Measurements from ENCODE around the gene PLEKHH1.

The PLEKHH1 gene

GRCh38 chr14:67562025-67562775, 29.1 kb downstream of the PLEKHH1 start:
- no peak for DNase-seq (ENCODE audit: low read depth in 3 of 3, low spot score in 1 of 3)

DNA sequence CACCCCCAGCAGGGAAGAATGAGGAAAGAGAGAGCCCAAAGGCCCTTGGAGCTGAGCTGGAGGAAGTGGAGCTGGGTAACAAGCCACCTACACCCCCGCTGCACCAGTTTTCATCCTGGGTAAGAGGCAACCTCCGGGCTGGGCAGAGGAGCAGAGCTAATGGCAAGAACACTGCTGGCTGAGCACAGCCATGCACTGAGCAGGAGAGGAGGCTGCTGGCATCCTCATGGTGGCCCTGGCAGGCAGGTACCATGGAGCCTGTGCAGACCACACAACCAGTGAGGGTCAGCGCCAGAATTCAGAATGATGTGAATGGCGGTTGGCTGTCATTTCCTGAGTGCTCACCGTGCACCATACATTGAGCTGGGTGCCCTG, 29.7 kb downstream of the PLEKHH1 start:
- DNase-seq (ENCODE audit: low read depth in 3 of 3, low spot score in 1 of 3) = no peak

DNA sequence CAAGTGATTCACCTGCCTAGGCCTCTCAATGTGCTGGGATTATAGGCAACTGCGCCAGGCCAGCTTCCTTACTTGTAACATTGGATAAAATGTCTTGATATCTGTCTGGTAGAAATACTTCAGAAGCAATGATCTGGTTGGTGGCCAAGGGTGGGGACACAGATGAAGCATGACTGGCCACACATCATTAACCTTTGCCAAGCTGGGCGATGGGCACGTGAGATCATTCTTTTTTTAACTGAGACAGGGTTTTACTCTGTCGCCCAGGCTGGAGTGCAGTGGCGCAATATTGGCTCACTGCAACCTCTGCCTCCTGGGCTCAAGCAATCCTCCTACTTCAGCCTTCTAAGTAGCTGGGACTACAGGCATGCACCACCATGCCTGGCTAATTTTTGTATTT, 31.1 kb downstream of the PLEKHH1 start:
- no peak for DNase-seq (ENCODE audit: low read depth in 3 of 3, low spot score in 1 of 3)

- no peak for DNase-seq (ENCODE audit: low read depth in 3 of 3, low spot score in 1 of 3)
These were observed 33.8 kb downstream of the PLEKHH1 start for GRCh38 chr14:67566908-67567307.

GRCh38 chr14:67567654-67568053, 34.6 kb downstream of the PLEKHH1 start:
- no peak for DNase-seq (ENCODE audit: low read depth in 3 of 3, low spot score in 1 of 3)

DNA sequence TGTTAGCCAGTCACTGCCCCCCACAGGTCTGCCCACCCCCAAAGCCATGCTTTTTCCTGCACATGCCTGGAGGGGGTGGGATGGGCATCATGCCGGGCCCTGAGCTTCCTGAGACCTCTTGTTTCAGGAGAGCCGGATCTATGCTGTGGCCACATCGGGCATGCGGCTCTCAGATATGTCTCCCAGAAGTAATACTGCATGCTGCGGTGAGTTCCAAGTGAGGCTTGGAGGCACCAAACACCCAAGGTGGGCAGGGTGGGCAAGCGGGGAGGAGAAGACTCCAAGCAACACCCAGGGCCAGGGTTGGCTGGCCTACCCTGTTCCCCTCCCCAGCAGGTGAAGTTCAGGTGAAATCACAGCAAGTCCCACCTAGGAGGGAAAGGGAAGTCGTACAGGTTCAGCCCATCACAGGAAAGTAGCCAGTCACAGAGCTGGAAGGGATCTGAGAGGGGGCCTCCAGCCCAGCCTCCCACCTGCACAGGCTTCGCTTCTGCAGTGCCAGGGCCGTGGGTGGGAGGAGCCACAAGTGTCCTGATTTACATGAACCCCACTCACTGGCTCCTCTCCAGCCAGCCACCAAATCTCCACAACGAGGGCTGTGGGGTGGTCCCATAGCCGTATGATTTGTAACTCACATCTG, 36.0 kb downstream of the PLEKHH1 start:
- DNase-seq (ENCODE audit: low read depth in 3 of 3, low spot score in 1 of 3) = no peak

DNA sequence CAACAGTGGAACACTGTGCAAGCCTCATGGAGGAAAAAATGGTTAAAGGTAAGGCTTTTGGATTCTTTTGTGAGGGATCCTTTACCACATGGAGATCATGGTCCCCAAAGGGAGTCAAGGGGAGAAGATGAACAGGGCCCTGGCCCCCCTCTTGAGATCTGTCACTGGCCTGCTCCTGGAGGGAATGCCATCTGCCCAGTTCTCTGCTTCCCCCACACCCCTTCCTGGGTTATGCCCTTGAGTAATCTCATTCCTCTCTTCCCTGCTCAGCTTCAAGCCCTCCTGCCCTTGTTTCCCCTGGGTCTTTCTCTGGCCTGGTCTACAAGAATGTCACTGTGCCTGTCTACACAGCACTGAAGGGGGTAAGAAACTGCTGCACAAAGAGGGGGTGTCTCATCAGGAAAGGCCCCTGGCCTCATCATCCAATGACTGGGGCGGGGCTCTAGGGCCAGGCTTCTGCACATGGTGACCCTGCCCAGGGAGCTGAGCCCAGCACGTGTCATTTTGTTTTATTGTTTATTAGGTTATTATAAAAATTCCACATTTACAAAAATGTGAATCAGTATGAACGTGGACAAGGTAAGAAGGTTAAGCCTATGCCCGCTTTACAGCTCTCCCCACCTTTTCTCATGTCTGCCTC, 36.7 kb downstream of the PLEKHH1 start:
- DNase-seq (ENCODE audit: low read depth in 3 of 3, low spot score in 1 of 3) = no peak

DNA sequence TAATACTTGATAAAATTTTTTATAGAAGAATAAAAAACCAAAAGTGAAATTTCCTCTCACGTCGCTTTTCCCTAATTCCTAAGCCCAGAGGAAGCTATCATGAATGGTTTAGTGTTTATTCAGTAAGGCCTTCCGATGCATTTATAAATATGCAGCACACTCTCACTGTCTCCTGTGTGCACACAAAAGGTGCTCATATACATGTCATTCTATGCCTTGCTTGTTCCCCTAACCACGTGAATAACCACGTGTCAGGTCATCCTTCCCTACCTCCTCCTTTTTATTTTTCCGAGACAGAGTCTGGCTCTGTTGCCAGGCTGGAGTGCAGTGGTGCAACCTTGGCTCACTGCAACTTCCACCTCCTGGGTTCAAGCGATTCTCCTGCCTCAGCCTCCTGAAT, 37.4 kb downstream of the PLEKHH1 start:
- DNase-seq (ENCODE audit: low read depth in 3 of 3, low spot score in 1 of 3) = no peak

DNA sequence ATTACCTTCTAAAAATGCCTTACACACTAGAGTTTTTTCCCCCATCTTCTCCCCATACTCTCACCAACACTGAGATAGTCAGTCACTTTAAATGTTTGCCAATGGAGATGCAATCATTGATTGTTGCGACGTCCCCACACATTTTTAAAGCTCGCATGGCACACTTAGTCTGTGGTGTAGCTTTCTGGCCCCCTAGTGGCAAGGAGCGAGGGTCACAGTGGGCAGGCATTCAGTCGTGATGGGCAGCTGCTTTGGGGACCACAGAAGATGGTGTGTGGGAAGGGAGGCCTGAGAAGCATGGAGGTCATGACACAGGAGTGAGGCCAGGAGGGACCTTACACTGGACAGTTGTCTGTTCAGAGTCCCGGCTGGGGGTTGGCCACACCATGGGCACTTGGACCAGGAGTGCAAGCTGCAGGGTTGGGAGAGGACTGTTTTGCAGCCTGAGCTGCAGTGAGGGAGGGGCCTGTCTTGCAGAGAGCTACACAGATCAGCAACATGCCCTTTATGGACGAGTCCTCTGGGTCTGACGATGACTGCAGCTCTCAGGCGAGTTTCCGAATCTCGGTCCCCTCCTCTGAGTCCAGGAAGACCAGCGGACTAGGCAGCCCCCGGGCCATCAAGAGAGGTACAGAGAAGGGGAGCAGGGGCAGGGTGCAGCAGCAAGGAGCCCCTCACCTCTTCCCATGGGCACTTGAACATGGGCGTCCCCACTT, 38.3 kb downstream of the PLEKHH1 start:
- peak; percentile 21 to 57 (median 48) for DNase-seq (ENCODE audit: low read depth in 3 of 3, low spot score in 1 of 3)

DNA sequence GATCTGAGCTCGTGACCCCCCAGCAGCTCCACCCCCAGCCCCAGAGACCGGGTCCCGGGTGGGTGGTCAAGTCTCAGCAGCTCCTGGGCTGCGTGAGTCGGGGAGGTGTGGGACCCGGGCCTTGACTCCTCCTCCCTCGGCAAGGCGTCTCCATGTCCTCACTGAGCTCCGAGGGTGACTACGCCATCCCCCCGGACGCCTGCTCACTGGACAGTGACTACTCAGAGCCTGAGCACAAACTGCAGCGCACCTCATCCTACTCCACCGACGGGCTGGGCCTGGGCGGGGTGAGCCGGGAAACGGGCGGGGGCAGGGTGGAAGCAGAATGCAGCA, 38.9 kb downstream of the PLEKHH1 start:
- DNase-seq (ENCODE audit: low read depth in 3 of 3, low spot score in 1 of 3) = no peak

GRCh38 chr14:67572608-67573007, 39.5 kb downstream of the PLEKHH1 start:
- no peak for DNase-seq (ENCODE audit: low read depth in 3 of 3, low spot score in 1 of 3)

GRCh38 chr14:67573228-67574010, 40.3 kb downstream of the PLEKHH1 start:
- no peak for DNase-seq (ENCODE audit: low read depth in 3 of 3, low spot score in 1 of 3)

DNA sequence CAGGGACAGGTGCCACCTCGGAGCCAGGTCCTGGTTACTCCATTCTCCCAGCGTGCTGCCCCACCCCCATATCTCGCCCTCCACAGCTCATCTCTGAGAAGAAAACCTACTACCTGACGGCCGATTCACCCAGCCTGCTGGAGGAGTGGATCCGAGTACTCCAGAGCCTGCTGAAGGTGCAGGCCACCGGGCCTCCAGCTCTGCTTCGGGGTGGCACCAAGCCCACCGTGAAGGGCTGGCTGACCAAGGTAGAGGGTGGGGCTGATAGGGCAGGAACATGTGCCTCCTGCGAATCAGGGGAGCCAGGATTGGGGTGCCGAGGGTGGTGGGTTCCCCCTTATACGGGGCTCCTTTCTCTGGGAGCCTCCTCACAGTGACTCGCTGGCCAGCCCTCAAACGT, 41.1 kb downstream of the PLEKHH1 start:
- no peak for DNase-seq (ENCODE audit: low read depth in 3 of 3, low spot score in 1 of 3)

DNA sequence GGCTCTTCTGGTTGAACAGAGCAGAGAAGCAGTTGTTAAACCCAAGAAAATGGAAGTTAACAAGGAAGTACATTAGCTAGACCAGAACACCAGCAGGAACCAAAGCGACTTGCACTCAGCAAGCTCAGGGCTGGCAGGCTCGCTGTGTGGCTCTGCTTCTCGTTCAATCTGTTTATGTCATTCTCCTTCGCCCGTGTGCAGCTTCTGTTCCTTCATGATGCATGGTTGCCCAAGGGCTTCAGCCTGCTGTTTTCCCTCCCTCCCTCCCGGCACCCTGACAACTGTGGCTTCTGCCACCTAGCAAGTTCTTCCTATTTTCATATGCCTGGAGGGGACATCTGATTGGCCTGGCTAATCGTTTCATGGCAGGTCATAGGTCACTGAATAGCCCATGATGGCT, 41.7 kb downstream of the PLEKHH1 start:
- no peak for DNase-seq (ENCODE audit: low read depth in 3 of 3, low spot score in 1 of 3)

DNA sequence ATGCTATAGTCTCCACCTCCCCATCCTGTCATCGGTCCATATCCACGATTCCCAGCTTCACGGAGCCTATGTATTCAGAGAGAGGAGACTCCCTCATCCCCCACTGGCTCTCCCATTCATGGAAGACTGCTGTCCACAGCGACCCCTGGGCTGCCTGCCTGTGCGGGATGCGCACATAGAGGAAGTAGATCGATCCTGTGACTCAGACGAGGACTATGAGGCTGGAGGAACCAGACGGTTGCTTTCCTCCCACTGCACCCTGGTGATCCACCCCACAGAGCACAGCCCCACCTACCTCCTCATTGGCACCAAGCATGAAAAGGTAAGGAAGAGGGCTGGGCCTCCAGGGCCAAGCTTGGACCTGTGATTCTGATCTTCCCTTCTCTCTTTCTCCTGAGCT, 42.6 kb downstream of the PLEKHH1 start:
- no peak for DNase-seq (ENCODE audit: low read depth in 3 of 3, low spot score in 1 of 3)

GRCh38 chr14:67576216-67576955, 43.3 kb downstream of the PLEKHH1 start:
- no peak for DNase-seq (ENCODE audit: low read depth in 3 of 3, low spot score in 1 of 3)

- DNase-seq (ENCODE audit: low read depth in 3 of 3, low spot score in 1 of 3) = no peak
These were observed 44.2 kb downstream of the PLEKHH1 start for GRCh38 chr14:67577181-67577808.

- no peak for DNase-seq (ENCODE audit: low read depth in 3 of 3, low spot score in 1 of 3)
These were observed 45.0 kb downstream of the PLEKHH1 start for GRCh38 chr14:67577909-67578749.

DNA sequence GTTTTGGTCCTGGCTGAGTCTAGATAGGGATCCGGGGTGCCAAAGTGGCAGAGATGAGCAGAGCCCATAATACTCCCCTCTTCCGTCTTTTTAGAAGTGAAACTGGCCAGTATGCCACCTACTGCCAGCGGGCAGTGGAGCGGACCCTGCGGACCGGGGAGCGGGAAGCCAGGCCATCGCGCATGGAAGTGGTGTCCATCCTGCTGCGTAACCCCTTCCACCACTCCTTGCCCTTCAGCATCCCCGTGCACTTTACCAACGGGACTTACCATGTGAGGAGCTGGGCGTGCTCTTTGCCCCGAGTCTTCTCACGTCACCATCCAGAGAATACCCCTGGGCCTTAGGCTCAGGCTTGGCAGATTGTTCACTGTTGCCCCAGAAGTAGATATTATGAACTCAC, 46.0 kb downstream of the PLEKHH1 start:
- DNase-seq (ENCODE audit: low read depth in 3 of 3, low spot score in 1 of 3) = no peak

Data from stimulated activated CD4-positive, alpha-beta T cell treated with anti-CD3 and anti-CD28 coated beads, TNF-alpha, amount 100 ng/mL, for 1 hour (primary cell).